Measurements from ENCODE around the gene NECAB2.

- TF ChIP-seq CTCF (IDR thresholded peaks at IDR 0.05) (no peak), EZH2 (IDR thresholded peaks at IDR 0.05) (no peak)
Measured at GRCh38 chr16:84048871-84049270, 80.8 kb downstream of the NECAB2 start.

All from neural progenitor cell (in vitro differentiated cells).